ENCODE data around the gene CSNK1A1. TPM values are rescaled to one million over a fixed set of nuclear protein-coding genes. Genes with fewer than 3 reads are reported as not detected.
"Not testable (repeated sequence)": the region's sequence is repeated elsewhere in the genome, so short reads cannot be mapped to it uniquely, and the experiment has no call there.

Gene CSNK1A1
- total RNA-seq, 1 donor from 2014 or later, result 176 TPM

- TF ChIP-seq CTCF (conservative IDR thresholded peaks at IDR 0.05; ENCODE audit: low read depth, low read length), result no peak
These were observed 78.8 kb downstream of the CSNK1A1 start for GRCh38 chr5:149472399-149472798.

GRCh38 chr5:149471406-149472183 is 79.6 kb downstream of the CSNK1A1 start:
- DNase-seq (ENCODE audit: low read depth), result no peak
- no peak for TF ChIP-seq CTCF (conservative IDR thresholded peaks at IDR 0.05; ENCODE audit: low read depth, low read length)
- H3K4me3 ChIP-seq (ENCODE audit: low read depth, low read length), result no peak overlapping the region

More at GRCh38 chr5:149472399-149472798, 78.8 kb downstream of the CSNK1A1 start:
- DNase-seq (ENCODE audit: low read depth), result no peak
- no peak overlapping the region for H3K4me3 ChIP-seq (ENCODE audit: low read depth, low read length)

- DNase-seq (ENCODE audit: low read depth), result no peak
- no peak for TF ChIP-seq CTCF (conservative IDR thresholded peaks at IDR 0.05; ENCODE audit: low read depth, low read length)
- no peak overlapping the region for H3K4me3 ChIP-seq (ENCODE audit: low read depth, low read length)
These were observed 80.3 kb downstream of the CSNK1A1 start for GRCh38 chr5:149470942-149471341.

GRCh38 chr5:149466457-149466972 is 84.7 kb downstream of the CSNK1A1 start:
- DNase-seq (ENCODE audit: low read depth), result no peak
- no peak overlapping the region for H3K4me3 ChIP-seq (ENCODE audit: low read depth, low read length)
- TF ChIP-seq CTCF (conservative IDR thresholded peaks at IDR 0.05; ENCODE audit: low read depth, low read length), result no peak

- no peak overlapping the region for H3K4me3 ChIP-seq (ENCODE audit: low read depth, low read length)
- no peak for DNase-seq (ENCODE audit: low read depth)
- TF ChIP-seq CTCF (conservative IDR thresholded peaks at IDR 0.05; ENCODE audit: low read depth, low read length), result no peak
These were observed 86.3 kb downstream of the CSNK1A1 start for GRCh38 chr5:149464796-149465489.

- not testable (repeated sequence) for H3K4me3 ChIP-seq (ENCODE audit: low read depth, low read length); DNase-seq (ENCODE audit: low read depth)
These were observed 89.3 kb downstream of the CSNK1A1 start for GRCh38 chr5:149461907-149462306.

GRCh38 chr5:149459891-149460290 is 91.3 kb downstream of the CSNK1A1 start:
- TF ChIP-seq CTCF (conservative IDR thresholded peaks at IDR 0.05; ENCODE audit: low read depth, low read length), result no peak

More at GRCh38 chr5:149459891-149460290, 91.3 kb downstream of the CSNK1A1 start:
- no peak for DNase-seq (ENCODE audit: low read depth)
- no peak overlapping the region for H3K4me3 ChIP-seq (ENCODE audit: low read depth, low read length)
